ENCODE data around the gene C6orf120. TPM values are rescaled to one million over a fixed set of nuclear protein-coding genes. Genes with fewer than 3 reads are reported as not detected.

C6orf120 gene
- total and polyA plus RNA-seq, 2 of the 13 experiments (the other 11 are each of a cell fraction or from before 2014, with no cell fraction given): 21.7 to 29.9 TPM

- TF ChIP-seq PRDM4 (CRISPR knock-in tag; IDR thresholded peaks at IDR 0.05; ENCODE audit: borderline replicate concordance) (no peak), NBN (conservative IDR thresholded peaks at IDR 0.05) (no peak), ZNF335 (CRISPR knock-in tag; IDR thresholded peaks at IDR 0.05) (no peak), MIER2 (CRISPR knock-in tag; IDR thresholded peaks at IDR 0.05) (no peak), SATB2 (CRISPR knock-in tag; IDR thresholded peaks at IDR 0.05) (no peak), ZNF720 (CRISPR knock-in tag; IDR thresholded peaks at IDR 0.05) (no peak), ZFP41 (CRISPR knock-in tag; IDR thresholded peaks at IDR 0.05; ENCODE audit: borderline replicate concordance) (0 out of 2 replicates have a peak, but pooled peaks have one; percentile 18), THAP11 (CRISPR knock-in tag; IDR thresholded peaks at IDR 0.05) (no peak), ETV5 (CRISPR knock-in tag; IDR thresholded peaks at IDR 0.05; ENCODE audit: borderline replicate concordance) (peak; percentile 14; the same call in 1 of the 2 replicates), DNMT1 (CRISPR knock-in tag; IDR thresholded peaks at IDR 0.05) (no peak), ZNF644 (CRISPR knock-in tag; IDR thresholded peaks at IDR 0.05; ENCODE audit: low read depth) (no peak), ZNF782 (CRISPR knock-in tag; IDR thresholded peaks at IDR 0.05; ENCODE audit: borderline replicate concordance) (no peak), ZNF784 (CRISPR knock-in tag; IDR thresholded peaks at IDR 0.05; ENCODE audit: borderline replicate concordance) (no peak), UBTF (CRISPR knock-in tag; IDR thresholded peaks at IDR 0.05) (peak; percentile 78)
Observed at GRCh38 chr6:169722362-169723199, 20.7 kb downstream of the C6orf120 start (continued).
